ENCODE measurements around the gene COL5A1. TPM values are rescaled to one million over a fixed set of nuclear protein-coding genes. Genes with fewer than 3 reads are reported as not detected.

Gene COL5A1
- total and polyA plus RNA-seq, 2 experiments from 2014 or later = 2.5 to 13.1 TPM

GRCh38 chr9:134734270-134734669, 92.7 kb downstream of the COL5A1 start:
- Mint-ChIP-seq H3K4me3 (no peak overlapping the region), H3K9me3 (peaks cover 6% of the 10 kb centered on the region; the same call in 2 of the 3 replicates), H3K27ac (no peak overlapping the region), H3K4me1 (peaks cover 2% of the 10 kb centered on the region; the same call in 2 of the 3 replicates), H3K27me3 (ENCODE audit: insufficient read depth, low read depth, poor library complexity) (peaks cover 4% of the 10 kb centered on the region), H3K36me3 (ENCODE audit: low read depth) (peaks cover 4% of the 10 kb centered on the region; the same call in 2 of the 3 replicates)
- Histone ChIP-seq H3F3A (replicated peaks; ENCODE audit: low read depth) (no peaks in the 10 kb centered on the region), H3K9me2 (ENCODE audit: insufficient read depth) (no peaks in the 10 kb centered on the region), H3K27ac (ENCODE audit: low read depth) (no peak overlapping the region), H3K27me3 (ENCODE audit: insufficient read depth) (no peaks in the 10 kb centered on the region), H3K79me2 (replicated peaks; ENCODE audit: insufficient read depth) (no peaks in the 10 kb centered on the region), H3K4me1 (ENCODE audit: insufficient read depth) (no peaks in the 10 kb centered on the region), H3K36me3 (ENCODE audit: insufficient read depth) (no peaks in the 10 kb centered on the region; the same call in 1 of the 2 replicates), H4K20me1 (replicated peaks; ENCODE audit: insufficient read depth) (no peaks in the 10 kb centered on the region), H2AFZ (no peak overlapping the region), H3K4me3 (no peak overlapping the region), H3K4me2 (no peak overlapping the region)
- no peak for DNase-seq (ENCODE audit: low spot score)
- TF ChIP-seq ZNF114 (CRISPR knock-in tag; IDR thresholded peaks at IDR 0.05) = no peak
- TF ChIP-seq POLR2AphosphoS5 (IDR thresholded peaks at IDR 0.05; ENCODE audit: low read depth) = no peak
- TF ChIP-seq REST (IDR thresholded peaks at IDR 0.05; ENCODE audit: unreplicated experiment) = no peak
- TF ChIP-seq NANOG (IDR thresholded peaks at IDR 0.05; ENCODE audit: borderline replicate concordance) = no peak
- TF ChIP-seq CTCF (conservative IDR thresholded peaks at IDR 0.05; ENCODE audit: low read depth in 2 of 2) = no peak
- TF ChIP-seq ETS1 (IDR thresholded peaks at IDR 0.05) = no peak
- TF ChIP-seq STAT1 (IDR thresholded peaks at IDR 0.05; ENCODE audit: unreplicated experiment) = no peak
- TF ChIP-seq CREB1 (CRISPR knock-in tag; IDR thresholded peaks at IDR 0.05; ENCODE audit: low read depth) = no peak
- no peak for TF ChIP-seq ZNF462 (CRISPR knock-in tag; IDR thresholded peaks at IDR 0.05)
- no peak for TF ChIP-seq JUNB (IDR thresholded peaks at IDR 0.05; ENCODE audit: unreplicated experiment)
- no peak for TF ChIP-seq EZH2phosphoT487 (IDR thresholded peaks at IDR 0.05; ENCODE audit: unreplicated experiment)
- no peak for TF ChIP-seq ZNF331 (CRISPR knock-in tag; IDR thresholded peaks at IDR 0.05; ENCODE audit: low read depth)
- no peak for TF ChIP-seq EZH2 (IDR thresholded peaks at IDR 0.05; ENCODE audit: low read depth, unreplicated experiment)
- no peak for ATAC-seq

Measured in GM23338 (cell line).